Mammary epithelial cell (primary cell): ENCODE data around the gene BARX1.
"Not testable (repeated sequence)": the region's sequence is repeated elsewhere in the genome, so short reads cannot be mapped to it uniquely, and the experiment has no call there.

ENCODE experiments used
- EZH2 ChIP-seq: IDR thresholded peaks from 2 replicates; pipeline ENCODE4 v1.6.1; 2012; ENCODE audit warnings: low read length, inconsistent platforms, borderline replicate concordance
- TF ChIP-seq, protein P1 (sequence below), 2 donors: IDR thresholded peaks in 1 of 2; conservative IDR thresholded peaks in 1 of 2; 2 replicates each; pipeline ENCODE4 v1.5.1; 2011 to 2012; ENCODE audit warnings: inconsistent platforms in 2 of 2, low read length in 2 of 2, mild to moderate bottlenecking in 2 of 2, control low read depth in 1 of 2, low read depth in 1 of 2; ENCODE audit not compliant: insufficient read depth in 1 of 2; ENCODE audit errors: extremely low read depth in 1 of 2

DNA sequence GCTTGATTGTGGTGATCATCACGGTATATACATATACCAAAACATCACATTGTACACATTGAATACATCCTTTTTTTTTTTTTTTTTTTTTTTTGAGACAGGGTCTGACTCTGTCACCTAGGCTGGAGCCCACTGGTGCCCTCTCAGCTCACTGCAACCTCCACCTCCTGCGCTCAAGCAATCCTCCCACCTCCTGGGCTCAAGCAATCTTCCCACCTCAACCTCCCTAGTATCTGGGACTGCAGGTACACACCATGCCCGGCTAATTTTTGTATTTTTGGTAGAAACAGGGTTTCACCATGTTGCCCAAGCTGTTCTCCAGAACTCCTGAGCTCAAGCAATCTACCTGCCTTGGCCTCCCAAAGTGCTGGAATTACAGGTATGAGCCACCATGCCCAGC lies 8.3 kb upstream of the BARX1 start:
- TF ChIP-seq, protein P1, sequence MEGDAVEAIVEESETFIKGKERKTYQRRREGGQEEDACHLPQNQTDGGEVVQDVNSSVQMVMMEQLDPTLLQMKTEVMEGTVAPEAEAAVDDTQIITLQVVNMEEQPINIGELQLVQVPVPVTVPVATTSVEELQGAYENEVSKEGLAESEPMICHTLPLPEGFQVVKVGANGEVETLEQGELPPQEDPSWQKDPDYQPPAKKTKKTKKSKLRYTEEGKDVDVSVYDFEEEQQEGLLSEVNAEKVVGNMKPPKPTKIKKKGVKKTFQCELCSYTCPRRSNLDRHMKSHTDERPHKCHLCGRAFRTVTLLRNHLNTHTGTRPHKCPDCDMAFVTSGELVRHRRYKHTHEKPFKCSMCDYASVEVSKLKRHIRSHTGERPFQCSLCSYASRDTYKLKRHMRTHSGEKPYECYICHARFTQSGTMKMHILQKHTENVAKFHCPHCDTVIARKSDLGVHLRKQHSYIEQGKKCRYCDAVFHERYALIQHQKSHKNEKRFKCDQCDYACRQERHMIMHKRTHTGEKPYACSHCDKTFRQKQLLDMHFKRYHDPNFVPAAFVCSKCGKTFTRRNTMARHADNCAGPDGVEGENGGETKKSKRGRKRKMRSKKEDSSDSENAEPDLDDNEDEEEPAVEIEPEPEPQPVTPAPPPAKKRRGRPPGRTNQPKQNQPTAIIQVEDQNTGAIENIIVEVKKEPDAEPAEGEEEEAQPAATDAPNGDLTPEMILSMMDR (conservative IDR thresholded peaks at IDR 0.05 in 1 of 2, IDR thresholded peaks at IDR 0.05 in 1 of 2; ENCODE audit: extremely low read depth in 1 of 2, insufficient read depth in 1 of 2, low read depth in 1 of 2, low read length in 2 of 2) = not testable (repeated sequence)
- TF ChIP-seq EZH2 = not testable (repeated sequence)
